Activated gamma-delta T cell treated with Interleukin-2 at 50 U/mL for 16 hours (primary cell): ENCODE measurements around the gene LDLRAD2.
"Not testable (repeated sequence)": the region's sequence is repeated elsewhere in the genome, so short reads cannot be mapped to it uniquely, and the experiment has no call there.

ENCODE experiments used
- DNase-seq: peaks from one replicate; pipeline ENCODE4 v3.0.0-alpha.2; 2020

The LDLRAD2 gene

GRCh38 chr1:21811875-21812305 is at the start of gene LDLRAD2:
TSS of gene LDLRAD2 (plus strand) at chr1:21812265. CDS start at chr1:21812452, 187 bp downstream.
- no peak for DNase-seq

- DNase-seq = no peak
These were observed 48.8 kb upstream of the LDLRAD2 start for GRCh38 chr1:21763236-21763635.

- no peak for DNase-seq
These were observed 48.2 kb upstream of the LDLRAD2 start for GRCh38 chr1:21763694-21764419.

- DNase-seq = no peak
These were observed 47.2 kb upstream of the LDLRAD2 start for GRCh38 chr1:21764615-21765423.

GRCh38 chr1:21766210-21766609 is 45.9 kb upstream of the LDLRAD2 start:
- no peak for DNase-seq

GRCh38 chr1:21767106-21767505 is 45.0 kb upstream of the LDLRAD2 start:
- DNase-seq = not testable (repeated sequence)

GRCh38 chr1:21770201-21770600 is 41.9 kb upstream of the LDLRAD2 start:
- DNase-seq = no peak

GRCh38 chr1:21770602-21771001 is 41.5 kb upstream of the LDLRAD2 start:
- not testable (repeated sequence) for DNase-seq

GRCh38 chr1:21771672-21772071 is 40.4 kb upstream of the LDLRAD2 start:
- DNase-seq = not testable (repeated sequence)

GRCh38 chr1:21773585-21773984 is 38.5 kb upstream of the LDLRAD2 start:
- no peak for DNase-seq

GRCh38 chr1:21774835-21775549 is 37.1 kb upstream of the LDLRAD2 start:
- DNase-seq = no peak

GRCh38 chr1:21775550-21775914 is 36.5 kb upstream of the LDLRAD2 start:
- DNase-seq = no peak

- DNase-seq = no peak
These were observed 36.0 kb upstream of the LDLRAD2 start for GRCh38 chr1:21775985-21776562.

- DNase-seq = not testable (repeated sequence)
These were observed 35.1 kb upstream of the LDLRAD2 start for GRCh38 chr1:21776925-21777324.

- no peak for DNase-seq
These were observed 33.7 kb upstream of the LDLRAD2 start for GRCh38 chr1:21778405-21778727.

GRCh38 chr1:21779613-21780521 is 32.2 kb upstream of the LDLRAD2 start:
- no peak for DNase-seq

GRCh38 chr1:21781815-21782348 is 30.2 kb upstream of the LDLRAD2 start:
- no peak for DNase-seq

GRCh38 chr1:21782349-21782867 is 29.7 kb upstream of the LDLRAD2 start:
- DNase-seq = peak; percentile 22

- peak; percentile 95 for DNase-seq
These were observed 29.0 kb upstream of the LDLRAD2 start, which contains the start of gene USP48 for GRCh38 chr1:21782868-21783678. TSS of gene USP48 (minus strand) at chr1:21783149. CDS start at chr1:21782957, 192 bp downstream.
